Esophagus mucosa (tissue), 1 donor: ENCODE results near the gene STK24. TPM values are rescaled to one million over a fixed set of nuclear protein-coding genes. Genes with fewer than 3 reads are reported as not detected.
A peak's percentile ranks its signal among the peaks of the same experiment; 100 is the strongest.

Source experiments
- ATAC-seq: fragments of 200-7000 bp; cut with Tn5 transposase; one replicate; pipeline ENCODE4 v1.9.1; 2020
- total RNA-seq: library from RNA; stranded (reverse); gene quantifications from one replicate; pipeline ENCODE4 v1.2.4, GENCODE V29; 2023
- donor health status: DM: yes; HTN: yes; CAD: no.

The STK24 gene
- total RNA-seq, 1 donor from 2014 or later: 139 TPM

DNA sequence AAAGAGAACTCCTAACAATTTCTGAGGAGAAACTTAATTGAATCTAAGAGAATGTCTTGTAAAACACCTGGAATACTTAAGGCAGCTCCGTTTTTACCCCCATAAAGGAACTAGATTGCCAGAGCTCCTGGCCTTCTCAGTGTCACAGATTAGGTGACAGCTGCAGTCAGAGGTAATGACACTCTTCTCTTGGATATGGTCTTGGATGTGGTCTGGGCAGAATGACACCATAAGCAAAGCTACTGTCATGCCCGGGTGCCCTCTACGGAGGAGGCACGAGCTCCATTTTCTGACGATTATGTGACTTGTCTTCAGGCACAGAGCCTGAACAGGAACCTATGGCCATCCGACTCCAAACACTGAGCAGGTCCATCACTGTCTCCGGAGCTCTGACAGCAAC lies 46.7 kb downstream of the STK24 start:
- no peak for ATAC-seq

- no peak for ATAC-seq
Measured at GRCh38 chr13:98529171-98529570, 47.7 kb downstream of the STK24 start.

DNA sequence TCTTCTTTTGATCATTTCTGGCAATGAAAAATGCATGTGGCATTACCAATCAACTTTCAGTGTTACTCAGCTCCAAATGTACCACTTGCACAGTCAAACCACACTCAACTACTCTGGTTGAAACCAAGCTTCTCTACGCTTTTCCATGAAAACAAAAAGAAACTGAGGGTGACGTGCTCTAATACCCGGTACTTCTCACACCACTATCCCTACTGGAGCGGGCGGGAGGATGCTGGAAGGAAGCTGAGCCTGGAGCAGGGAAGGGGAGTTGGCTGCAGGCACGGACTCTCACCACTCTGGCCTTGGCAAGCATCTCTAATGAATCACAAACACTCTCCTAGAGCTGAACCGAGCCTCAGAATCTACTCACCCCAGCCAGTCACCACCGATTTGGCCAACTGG lies 48.2 kb downstream of the STK24 start:
- ATAC-seq: peak; percentile 39

- ATAC-seq: no peak
Measured at GRCh38 chr13:98527526-98527925, 49.4 kb downstream of the STK24 start.

DNA sequence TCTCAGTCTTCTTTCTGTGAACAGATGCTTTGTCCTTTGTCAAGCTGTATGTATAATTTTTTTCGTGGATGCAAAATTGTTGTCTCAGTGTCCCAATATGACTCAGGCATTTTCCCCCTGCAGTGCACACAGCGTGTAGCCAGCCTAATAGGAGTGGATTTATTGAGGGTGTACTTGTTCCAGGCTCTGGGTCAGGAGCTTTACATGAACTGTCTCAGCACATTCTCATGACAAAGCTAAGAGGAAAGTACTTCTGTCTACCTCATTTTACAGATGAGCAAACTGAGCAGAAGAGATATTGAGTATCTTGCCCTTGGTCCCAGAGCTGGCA lies 50.8 kb downstream of the STK24 start:
- ATAC-seq: no peak

- no peak for ATAC-seq
Measured at GRCh38 chr13:98525456-98526181, 51.3 kb downstream of the STK24 start.

DNA sequence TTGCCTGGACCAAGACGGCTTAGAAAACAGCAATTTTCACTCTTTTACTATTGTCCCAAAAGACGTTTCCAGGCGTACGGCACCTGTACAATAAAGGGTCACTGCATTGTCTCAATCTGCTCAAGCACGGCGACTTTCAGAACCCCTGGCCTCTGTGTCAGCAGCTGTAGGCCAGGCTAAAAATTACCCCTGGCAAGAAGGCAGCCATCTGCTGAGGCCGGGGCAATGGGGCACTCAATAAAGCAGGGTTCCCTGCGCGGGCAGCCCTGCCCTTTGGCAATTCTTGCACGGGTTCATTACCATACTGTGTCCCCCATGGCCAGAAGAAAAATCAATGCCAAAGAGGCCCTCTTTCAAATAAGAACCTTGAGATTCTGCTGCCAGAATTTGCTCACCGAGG lies 52.1 kb downstream of the STK24 start:
- ATAC-seq: no peak

DNA sequence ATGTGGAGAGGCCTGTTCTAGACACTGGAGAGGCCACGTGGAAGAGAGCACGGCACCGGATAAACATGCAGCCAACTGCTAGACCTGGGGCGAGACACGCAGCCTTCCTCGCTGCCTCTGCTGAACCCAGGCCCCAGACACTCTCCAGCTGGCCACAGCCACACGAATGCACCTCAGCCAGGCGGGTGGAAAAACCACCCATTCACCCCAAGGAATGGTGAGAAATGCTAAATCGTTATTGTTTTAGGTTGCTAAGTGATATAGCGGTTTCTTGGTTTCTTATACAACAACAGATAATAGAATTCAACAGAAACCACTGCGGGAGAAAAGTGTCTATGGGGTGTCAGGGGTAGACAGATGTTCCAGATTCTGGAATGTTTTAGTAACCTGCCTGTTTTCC lies 52.5 kb downstream of the STK24 start:
- no peak for ATAC-seq

- no peak for ATAC-seq
Measured at GRCh38 chr13:98523455-98524102, 53.3 kb downstream of the STK24 start.

DNA sequence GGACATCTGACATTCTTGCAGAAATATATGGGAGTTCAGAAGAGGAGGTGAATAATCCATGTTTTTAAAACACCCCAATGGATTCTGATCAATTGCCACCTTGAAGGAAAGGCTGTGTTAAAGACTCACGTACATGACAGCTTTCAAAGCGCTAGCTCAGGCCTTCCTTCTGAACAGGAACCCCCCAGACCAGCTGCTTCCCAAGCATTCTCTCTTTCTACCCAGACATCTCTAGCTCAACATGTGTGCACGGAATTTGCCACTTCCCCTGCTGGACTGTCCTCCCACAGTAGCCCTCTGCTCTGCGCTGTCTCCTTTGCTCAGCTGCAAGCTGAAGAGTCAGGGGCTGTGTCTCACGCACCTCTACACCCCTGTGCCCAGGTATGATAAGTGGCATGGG lies 54.5 kb downstream of the STK24 start:
- no peak for ATAC-seq

DNA sequence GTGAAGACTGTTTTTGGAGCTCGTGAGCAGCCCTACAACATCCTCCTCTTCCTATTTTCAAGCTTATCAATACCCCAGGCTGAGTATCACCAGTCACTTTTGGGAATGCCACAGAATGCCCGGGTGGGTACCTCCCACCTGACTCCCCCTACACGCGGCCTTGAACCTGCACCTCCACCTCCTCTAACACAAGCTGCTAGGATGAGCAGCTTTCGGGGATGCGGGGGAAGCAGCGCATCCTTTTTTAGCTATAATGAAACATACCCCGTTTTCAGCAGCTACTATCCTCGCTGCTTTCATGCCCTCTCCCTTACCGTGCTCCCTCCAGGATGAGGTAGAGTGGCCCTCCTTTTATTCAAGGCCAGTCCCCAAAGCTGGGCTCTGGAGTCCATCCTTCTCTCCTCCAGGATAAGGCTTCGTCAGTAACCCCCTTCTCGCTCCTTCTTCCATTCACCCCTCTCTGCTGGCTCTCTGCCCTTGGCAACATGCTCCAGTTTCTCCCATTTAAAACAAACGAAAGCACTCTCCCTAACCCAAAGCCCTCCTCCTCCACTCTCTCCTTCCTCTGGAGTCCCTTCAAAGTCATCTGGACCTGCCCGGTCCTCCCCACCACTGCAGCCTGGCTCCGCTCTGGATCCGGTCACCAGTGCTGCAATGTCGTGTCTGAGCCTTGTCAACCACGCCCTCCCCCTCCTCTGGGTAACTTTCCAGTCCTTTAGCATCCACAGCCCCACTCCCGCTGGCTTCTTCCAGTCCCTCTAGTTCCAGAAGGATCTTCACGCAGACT lies 55.3 kb downstream of the STK24 start:
- no peak for ATAC-seq

GRCh38 chr13:98520674-98521449 lies 56.0 kb downstream of the STK24 start:
- no peak for ATAC-seq

DNA sequence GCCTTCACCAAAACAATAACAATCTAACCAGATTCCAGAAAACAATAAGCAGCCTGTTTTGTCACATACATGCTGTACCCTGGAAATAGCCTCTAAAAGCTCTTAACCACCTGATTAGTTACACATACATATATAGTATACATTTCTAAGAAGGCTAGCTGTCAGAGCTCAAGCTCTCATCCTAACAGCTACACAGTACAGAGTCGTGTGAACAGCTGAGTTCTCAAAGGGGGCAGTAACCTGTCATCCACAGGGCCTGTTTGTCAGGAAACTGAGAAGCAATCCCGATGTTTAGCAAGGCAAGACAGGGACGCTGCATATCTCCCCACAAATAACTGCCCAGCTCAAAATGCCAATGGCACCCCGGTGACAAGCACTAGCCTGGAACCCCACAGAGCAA lies 56.9 kb downstream of the STK24 start:
- no peak for ATAC-seq

- no peak for ATAC-seq
Measured at GRCh38 chr13:98517576-98518310, 59.2 kb downstream of the STK24 start.

DNA sequence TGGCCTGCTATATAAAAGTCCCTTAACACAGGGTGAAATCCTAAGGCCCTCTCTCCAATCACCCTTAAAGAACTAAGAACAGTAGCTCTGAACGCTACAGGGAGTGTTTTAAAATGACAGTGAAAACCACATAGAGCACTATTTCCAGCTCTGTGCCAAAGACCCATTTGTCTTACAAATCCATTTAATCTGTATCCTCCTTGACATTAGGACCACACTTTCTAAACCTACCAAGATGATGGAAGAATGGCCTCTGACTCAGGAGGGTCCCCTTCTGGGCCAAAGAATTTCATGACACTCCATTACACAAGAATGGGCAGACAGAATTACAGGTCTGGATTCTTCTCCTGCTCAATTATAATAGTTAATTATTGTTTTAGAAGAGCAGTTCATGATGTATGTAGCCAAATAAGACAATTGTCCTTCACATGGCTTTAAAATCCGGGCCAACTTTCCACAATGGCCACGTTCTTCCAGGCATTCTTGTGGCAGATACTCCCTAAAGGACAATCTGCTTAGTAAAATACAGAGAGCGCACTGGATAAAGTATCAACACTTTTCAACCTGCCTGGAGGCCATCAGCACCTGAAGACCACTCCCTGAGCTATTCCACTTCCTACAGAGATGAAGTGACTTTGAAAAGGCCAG lies 61.0 kb downstream of the STK24 start:
- no peak for ATAC-seq

- no peak for ATAC-seq
Measured at GRCh38 chr13:98514288-98514687, 62.6 kb downstream of the STK24 start.

DNA sequence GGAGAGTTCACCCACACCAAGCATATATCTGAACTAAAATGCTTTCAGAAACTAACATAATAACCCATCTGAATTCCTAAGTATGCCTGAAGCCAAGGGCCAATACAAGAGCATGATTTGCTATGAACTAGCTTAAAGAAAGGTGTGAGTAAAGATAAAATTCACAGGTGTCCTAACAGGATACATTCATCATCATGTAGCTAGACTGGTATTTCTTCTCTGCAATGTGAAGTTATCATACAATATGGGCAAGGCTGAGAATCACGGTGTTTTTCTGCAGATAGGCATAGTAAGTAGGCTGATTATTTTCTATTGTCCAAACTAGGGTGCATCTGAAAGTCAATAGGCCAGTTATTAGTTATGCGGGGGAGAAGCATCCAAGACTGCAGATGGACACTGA lies 63.1 kb downstream of the STK24 start:
- peak; percentile 61 for ATAC-seq

DNA sequence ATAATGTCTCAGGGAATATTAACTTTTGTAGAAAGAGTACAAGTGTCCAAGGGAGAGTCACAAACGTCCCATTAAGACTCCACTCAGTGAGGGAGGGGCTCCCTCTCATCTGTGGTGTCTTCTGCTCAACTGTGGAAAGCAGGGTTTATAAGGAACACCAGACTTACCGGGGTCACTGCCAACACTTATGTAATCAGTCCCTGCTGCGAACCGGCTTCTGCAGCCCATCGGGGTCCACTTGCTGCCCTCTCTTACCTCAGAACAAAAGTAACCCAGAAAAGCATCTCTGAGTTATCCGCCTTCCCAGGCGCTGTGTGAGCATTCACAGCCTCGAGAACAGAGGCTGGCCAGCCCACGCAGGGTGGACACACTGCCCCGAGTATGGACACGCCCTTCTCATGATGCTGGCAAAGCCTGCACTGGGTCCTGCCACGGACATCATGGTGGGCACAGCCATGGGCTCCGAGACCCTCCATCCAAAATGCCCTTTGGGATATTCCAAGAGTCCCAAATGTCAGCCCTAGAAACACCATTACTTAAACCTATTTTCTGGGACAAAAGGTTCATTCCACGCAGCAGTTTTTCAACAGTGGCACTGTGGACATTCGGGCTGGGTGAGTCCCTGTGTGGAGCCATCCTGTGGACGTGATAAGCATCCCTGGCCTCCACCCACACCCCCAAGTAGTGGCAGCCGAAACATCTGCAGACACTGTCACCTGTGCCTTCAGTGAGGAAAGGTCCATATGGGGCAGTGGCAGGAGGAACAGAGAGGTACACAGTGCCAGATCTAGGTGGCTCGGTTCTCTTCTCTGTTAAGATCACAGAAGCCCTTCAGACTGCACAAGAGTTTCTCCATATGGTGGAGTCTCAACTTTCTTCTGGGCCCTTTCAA lies 63.9 kb downstream of the STK24 start:
- no peak for ATAC-seq

DNA sequence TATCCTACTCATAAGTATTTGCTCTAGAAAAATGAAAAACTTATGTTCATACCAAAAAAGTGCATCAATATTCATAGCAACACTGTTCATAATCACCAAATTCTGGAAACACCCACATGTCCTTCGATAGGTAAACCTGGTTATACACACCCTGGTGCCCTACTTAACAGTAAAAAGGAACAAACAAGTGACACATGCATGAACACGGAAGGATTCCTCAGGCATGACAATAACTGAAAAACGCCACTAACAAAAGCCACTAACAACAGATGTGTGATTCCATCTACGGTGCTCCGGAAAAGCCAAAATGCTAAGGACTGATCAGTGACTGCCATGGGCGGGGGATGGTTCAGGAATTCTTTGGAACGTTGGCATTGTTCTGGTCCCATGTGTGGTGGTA lies 65.5 kb downstream of the STK24 start:
- peak; percentile 27 for ATAC-seq

- no peak for ATAC-seq
Measured at GRCh38 chr13:98510156-98510509, 66.8 kb downstream of the STK24 start.
